Panc1 (cell line): ENCODE results near the gene DNASE1L1. TPM values are rescaled to one million over a fixed set of nuclear protein-coding genes. Genes with fewer than 3 reads are reported as not detected.

ENCODE experiments used
- ATAC-seq: fragments of 200-7000 bp; cut with Tn5 transposase; 2 replicates; pipeline ENCODE4 v1.9.1; 2020; ENCODE audit warnings: mild to moderate bottlenecking, moderate library complexity
- BruUV-seq: library from RNA; stranded (reverse); fragments of 400-500 nt; replicated peaks from 2 replicates; lab custom pipeline; 2021; lab: Mats Ljungman, UMichigan
- CTCF ChIA-PET: fragments of 300-600 bp; sonication (Branson Sonifier 250); formaldehyde crosslinking; loops from one replicate; lab custom pipeline; 2022; ENCODE audit warnings: antibody characterized with exemption; lab: Charles Lee
- POLR2A ChIA-PET: fragments of 300-600 bp; sonication (Branson Sonifier 250); formaldehyde crosslinking; loops from one replicate; lab custom pipeline; 2022; ENCODE audit warnings: antibody characterized with exemption; lab: Charles Lee
- DNase-seq: peaks from one replicate; pipeline ENCODE4 v3.0.0-alpha.2; 2010; ENCODE audit warnings: low read depth, low spot score
- H3K27ac ChIP-seq: 2 replicates; pipeline ENCODE4 v1.5.1; 2011; ENCODE audit warnings: mild to moderate bottlenecking, low read length, inconsistent platforms
- H3K27me3 ChIP-seq: fragments of 200-500 bp; sonication (Bioruptor generic); 2 replicates; pipeline ENCODE4 v1.6.0; 2014; ENCODE audit warnings: low read length, inconsistent platforms; ENCODE audit not compliant: control insufficient read depth, insufficient read depth
- H3K36me3 ChIP-seq: fragments of 200-500 bp; sonication (Bioruptor generic); 2 replicates; pipeline ENCODE4 v1.5.1; 2014; ENCODE audit warnings: inconsistent platforms, mild to moderate bottlenecking, low read length, moderate library complexity; ENCODE audit not compliant: control insufficient read depth, insufficient read depth
- H3K4me1 ChIP-seq: 2 replicates; pipeline ENCODE4 v1.5.1; 2011; ENCODE audit warnings: inconsistent platforms, mild to moderate bottlenecking, low read length, moderate library complexity; ENCODE audit not compliant: control insufficient read depth, insufficient read depth
- H3K4me3 ChIP-seq, 2 experiments: 2 replicates each; pipeline ENCODE4 v1.5.1; 2011 to 2012; ENCODE audit warnings: low read depth in 2 of 2, low read length in 2 of 2, mild to moderate bottlenecking in 2 of 2, inconsistent platforms in 1 of 2, moderate library complexity in 1 of 2
- H3K9me3 ChIP-seq: fragments of 200-500 bp; sonication (Bioruptor generic); 2 replicates; pipeline ENCODE4 v1.5.1; 2014; ENCODE audit warnings: low read depth, mild to moderate bottlenecking, inconsistent platforms, low read length, moderate library complexity; ENCODE audit not compliant: control insufficient read depth, insufficient read depth
- POLR2AphosphoS5 ChIP-seq: IDR thresholded peaks from 2 replicates; pipeline ENCODE4 v1.6.1; 2012; ENCODE audit warnings: mild to moderate bottlenecking, low read depth, low read length, moderate library complexity
- SIN3A ChIP-seq: IDR thresholded peaks from 2 replicates; pipeline ENCODE4 v1.6.1; 2012; ENCODE audit warnings: low read depth, mild to moderate bottlenecking, low read length, moderate library complexity, borderline replicate concordance; ENCODE audit not compliant: insufficient read depth
- TCF7L2 ChIP-seq: IDR thresholded peaks from 2 replicates; pipeline ENCODE4 v1.6.1; 2011; ENCODE audit warnings: mild to moderate bottlenecking, low read depth, low read length, inconsistent platforms
- in situ Hi-C: cut with HindIII; loops from 2 replicates; pipeline ENCODE4 v1.10.0; 2016; ENCODE audit warnings: low sequenced_read_pairs, low pct_unique_long_range_greater_than_20kb
- intact Hi-C: fragments of 100-400 bp; cut with micrococcal nuclease; formaldehyde crosslinking; loops from one replicate; pipeline ENCODE4 v1.10.0; 2022; ENCODE audit not compliant: unreplicated experiment
- total RNA-seq: library from RNA; stranded (reverse); gene quantifications from one replicate; pipeline ENCODE4 v1.2.1, GENCODE V29; 2021; ENCODE audit not compliant: unreplicated experiment
- TF ChIP-seq, protein P1 (sequence below), 2 experiments: IDR thresholded peaks; 2 replicates each; pipeline ENCODE4 v1.6.1; 2011 to 2012; ENCODE audit warnings: low read depth in 2 of 2, control low read depth in 1 of 2, low read length in 1 of 2, mild to moderate bottlenecking in 1 of 2, moderate library complexity in 1 of 2; ENCODE audit not compliant: insufficient read depth in 1 of 2
- TF ChIP-seq, protein P2 (sequence below): fragments of 450-650 bp; IDR thresholded peaks from 2 replicates; pipeline ENCODE4 v1.5.1; 2017; ENCODE audit warnings: mild to moderate bottlenecking

Gene DNASE1L1
- total RNA-seq, 1 experiment from 2014 or later: 60.4 TPM

DNA sequence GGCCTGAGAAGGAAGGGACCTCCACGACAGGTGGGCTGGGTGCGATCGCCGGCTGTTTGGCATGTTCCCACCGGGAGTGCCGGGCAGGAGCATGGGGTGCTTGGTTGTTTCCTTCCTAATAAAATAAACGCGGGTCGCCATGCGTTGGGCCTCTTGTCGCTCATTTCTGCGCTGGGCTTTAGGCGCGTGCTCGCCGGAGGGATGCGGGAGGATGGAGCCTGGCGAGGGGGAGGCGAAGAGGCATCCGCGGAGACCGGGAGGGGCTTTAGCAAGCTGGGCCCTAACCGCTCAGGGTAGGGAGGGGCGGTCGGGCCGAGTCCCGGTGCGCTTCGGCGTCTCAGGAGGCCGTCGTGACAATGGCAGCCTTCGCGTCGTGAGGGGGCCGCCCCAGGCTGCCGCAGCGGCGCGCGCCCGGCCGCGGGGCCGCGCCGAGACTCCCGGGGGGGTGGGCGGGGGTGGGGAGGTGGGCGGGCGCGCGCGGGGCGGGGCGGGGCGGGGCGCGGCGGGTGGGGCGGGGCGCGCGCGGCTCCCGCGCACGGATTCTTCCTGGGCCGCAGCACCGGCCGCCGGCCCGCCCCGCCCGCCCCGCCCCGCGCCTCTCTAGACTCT lies 27.4 kb upstream of the DNASE1L1 start:
- peaks cover 5% of the 10 kb centered on the region for H3K36me3 ChIP-seq
- intact Hi-C loops: no loop called here

DNA sequence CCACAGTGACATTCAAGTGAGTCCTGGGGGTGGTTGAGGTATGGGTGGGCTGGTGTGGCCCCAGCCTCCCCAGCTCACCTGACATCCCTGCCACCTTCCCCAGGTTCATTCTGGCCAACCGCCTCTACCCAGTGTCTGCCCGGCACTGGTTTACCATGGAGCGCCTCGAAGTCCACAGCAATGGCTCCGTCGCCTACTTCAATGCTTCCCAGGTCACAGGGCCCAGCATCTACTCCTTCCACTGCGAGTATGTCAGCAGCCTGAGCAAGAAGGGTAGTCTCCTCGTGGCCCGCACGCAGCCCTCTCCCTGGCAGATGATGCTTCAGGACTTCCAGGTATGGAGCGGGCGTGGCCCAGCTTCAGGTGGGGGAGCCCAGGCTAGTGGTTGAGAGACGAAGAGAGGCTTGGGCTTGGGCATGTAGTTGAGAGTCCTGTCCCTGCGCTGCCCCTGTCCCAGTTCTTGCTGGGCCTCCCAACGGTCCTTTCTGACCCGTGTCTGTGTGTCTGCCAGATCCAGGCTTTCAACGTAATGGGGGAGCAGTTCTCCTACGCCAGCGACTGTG lies 26.2 kb upstream of the DNASE1L1 start:
- Histone ChIP-seq H3K27ac (no peak overlapping the region), H3K36me3 (peaks cover 6% of the 10 kb centered on the region), H3K4me1 (peaks cover 25% of the 10 kb centered on the region), H3K27me3 (no peaks in the 10 kb centered on the region), H3K9me3 (no peaks in the 10 kb centered on the region), H3K4me3 (no peak overlapping the region)
- CTCF ChIA-PET: no interaction called here
- in situ Hi-C loops: no loop called here
- ATAC-seq: no peak
- no TSS peak for BruUV-seq
- TF ChIP-seq TCF7L2 (no peak), POLR2AphosphoS5 (no peak), SIN3A (no peak)
- TF ChIP-seq, protein P1, sequence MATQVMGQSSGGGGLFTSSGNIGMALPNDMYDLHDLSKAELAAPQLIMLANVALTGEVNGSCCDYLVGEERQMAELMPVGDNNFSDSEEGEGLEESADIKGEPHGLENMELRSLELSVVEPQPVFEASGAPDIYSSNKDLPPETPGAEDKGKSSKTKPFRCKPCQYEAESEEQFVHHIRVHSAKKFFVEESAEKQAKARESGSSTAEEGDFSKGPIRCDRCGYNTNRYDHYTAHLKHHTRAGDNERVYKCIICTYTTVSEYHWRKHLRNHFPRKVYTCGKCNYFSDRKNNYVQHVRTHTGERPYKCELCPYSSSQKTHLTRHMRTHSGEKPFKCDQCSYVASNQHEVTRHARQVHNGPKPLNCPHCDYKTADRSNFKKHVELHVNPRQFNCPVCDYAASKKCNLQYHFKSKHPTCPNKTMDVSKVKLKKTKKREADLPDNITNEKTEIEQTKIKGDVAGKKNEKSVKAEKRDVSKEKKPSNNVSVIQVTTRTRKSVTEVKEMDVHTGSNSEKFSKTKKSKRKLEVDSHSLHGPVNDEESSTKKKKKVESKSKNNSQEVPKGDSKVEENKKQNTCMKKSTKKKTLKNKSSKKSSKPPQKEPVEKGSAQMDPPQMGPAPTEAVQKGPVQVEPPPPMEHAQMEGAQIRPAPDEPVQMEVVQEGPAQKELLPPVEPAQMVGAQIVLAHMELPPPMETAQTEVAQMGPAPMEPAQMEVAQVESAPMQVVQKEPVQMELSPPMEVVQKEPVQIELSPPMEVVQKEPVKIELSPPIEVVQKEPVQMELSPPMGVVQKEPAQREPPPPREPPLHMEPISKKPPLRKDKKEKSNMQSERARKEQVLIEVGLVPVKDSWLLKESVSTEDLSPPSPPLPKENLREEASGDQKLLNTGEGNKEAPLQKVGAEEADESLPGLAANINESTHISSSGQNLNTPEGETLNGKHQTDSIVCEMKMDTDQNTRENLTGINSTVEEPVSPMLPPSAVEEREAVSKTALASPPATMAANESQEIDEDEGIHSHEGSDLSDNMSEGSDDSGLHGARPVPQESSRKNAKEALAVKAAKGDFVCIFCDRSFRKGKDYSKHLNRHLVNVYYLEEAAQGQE (IDR thresholded peaks at IDR 0.05; ENCODE audit: insufficient read depth in 1 of 2, low read depth in 2 of 2, low read length in 1 of 2): no peak
- TF ChIP-seq, protein P2, sequence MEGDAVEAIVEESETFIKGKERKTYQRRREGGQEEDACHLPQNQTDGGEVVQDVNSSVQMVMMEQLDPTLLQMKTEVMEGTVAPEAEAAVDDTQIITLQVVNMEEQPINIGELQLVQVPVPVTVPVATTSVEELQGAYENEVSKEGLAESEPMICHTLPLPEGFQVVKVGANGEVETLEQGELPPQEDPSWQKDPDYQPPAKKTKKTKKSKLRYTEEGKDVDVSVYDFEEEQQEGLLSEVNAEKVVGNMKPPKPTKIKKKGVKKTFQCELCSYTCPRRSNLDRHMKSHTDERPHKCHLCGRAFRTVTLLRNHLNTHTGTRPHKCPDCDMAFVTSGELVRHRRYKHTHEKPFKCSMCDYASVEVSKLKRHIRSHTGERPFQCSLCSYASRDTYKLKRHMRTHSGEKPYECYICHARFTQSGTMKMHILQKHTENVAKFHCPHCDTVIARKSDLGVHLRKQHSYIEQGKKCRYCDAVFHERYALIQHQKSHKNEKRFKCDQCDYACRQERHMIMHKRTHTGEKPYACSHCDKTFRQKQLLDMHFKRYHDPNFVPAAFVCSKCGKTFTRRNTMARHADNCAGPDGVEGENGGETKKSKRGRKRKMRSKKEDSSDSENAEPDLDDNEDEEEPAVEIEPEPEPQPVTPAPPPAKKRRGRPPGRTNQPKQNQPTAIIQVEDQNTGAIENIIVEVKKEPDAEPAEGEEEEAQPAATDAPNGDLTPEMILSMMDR: no peak
- POLR2A ChIA-PET: interaction anchor here (0.6 to 0.7 kb wide), 2 partner anchors 32 to 583 kb away, joined by 5 to 12 read pairs; no protein-coding TSS in a partner anchor
- no peak for DNase-seq
- intact Hi-C loops: no loop called here

More for the DNA sequence above, 27.4 kb upstream of the DNASE1L1 start:
- no TSS peak for BruUV-seq
- ChIA-PET POLR2A (interaction anchor here (0.7 kb wide), 1 partner anchor 14 kb away, joined by 3 read pairs; no protein-coding TSS in a partner anchor), CTCF (no interaction called here)
- no peaks in the 10 kb centered on the region for H3K27me3 ChIP-seq
- TF ChIP-seq POLR2AphosphoS5: no peak
- no peak for TF ChIP-seq TCF7L2
- no peak for TF ChIP-seq SIN3A
- TF ChIP-seq, protein P1 (IDR thresholded peaks at IDR 0.05; ENCODE audit: insufficient read depth in 1 of 2, low read depth in 2 of 2, low read length in 1 of 2): no peak
- TF ChIP-seq, protein P2: no peak
- peak overlapping the region; percentile 72 for H3K27ac ChIP-seq
- DNase-seq (no peak), ATAC-seq (peak; percentile 64)
- H3K9me3 ChIP-seq: no peaks in the 10 kb centered on the region
- peaks cover 13% of the 10 kb centered on the region for H3K4me1 ChIP-seq
- in situ Hi-C loops: no loop called here
- H3K4me3 ChIP-seq: peak overlapping the region; percentile 87 to 90
